Ishikawa (cell line): ENCODE results near the gene CBLB.

Experiments used
- CREB1 ChIP-seq: IDR thresholded peaks from 2 replicates; pipeline ENCODE4 v1.6.1; 2012; ENCODE audit warnings: low read depth
- NFIC ChIP-seq: IDR thresholded peaks from 2 replicates; pipeline ENCODE4 v1.6.1; 2012
- TEAD4 ChIP-seq: IDR thresholded peaks from 2 replicates; pipeline ENCODE4 v1.6.1; 2012
- ZBTB7A ChIP-seq: IDR thresholded peaks from 2 replicates; pipeline ENCODE4 v1.6.1; 2012; ENCODE audit warnings: low read depth

DNA sequence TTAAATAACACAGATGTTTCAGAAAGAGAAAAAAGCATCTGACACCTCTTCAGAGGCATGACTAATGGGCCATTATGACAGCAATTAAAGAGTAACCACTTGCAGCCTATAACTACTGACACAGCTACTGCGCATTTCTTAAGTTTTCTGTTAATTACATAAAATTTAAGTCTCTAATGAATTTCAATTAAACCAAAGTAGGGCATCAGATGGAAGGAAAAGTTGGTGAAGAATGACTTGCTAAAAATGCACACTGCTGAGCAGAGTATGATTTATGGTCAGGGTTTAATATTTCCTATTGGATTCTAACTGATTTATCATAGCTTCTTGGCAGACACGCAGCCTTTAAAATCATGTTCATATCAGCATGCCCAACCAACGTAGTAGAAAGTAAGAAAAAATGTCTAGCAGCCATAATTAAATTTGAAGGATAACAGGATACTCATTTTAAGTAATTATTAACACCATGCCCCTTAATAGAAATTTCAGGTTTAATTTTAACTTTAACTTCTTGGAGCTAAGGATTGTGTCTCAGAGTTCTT, 140.0 kb downstream of the CBLB start:
- no peak for TF ChIP-seq CREB1
- TF ChIP-seq ZBTB7A = no peak
- TF ChIP-seq TEAD4 = no peak
- no peak for TF ChIP-seq NFIC
